HCEC 1CT (cell line): ENCODE data around the gene YJU2.

Experiments used
- DNase-seq: peaks from one replicate; pipeline ENCODE4 v3.0.0-alpha.2; 2017

The YJU2 gene

DNA sequence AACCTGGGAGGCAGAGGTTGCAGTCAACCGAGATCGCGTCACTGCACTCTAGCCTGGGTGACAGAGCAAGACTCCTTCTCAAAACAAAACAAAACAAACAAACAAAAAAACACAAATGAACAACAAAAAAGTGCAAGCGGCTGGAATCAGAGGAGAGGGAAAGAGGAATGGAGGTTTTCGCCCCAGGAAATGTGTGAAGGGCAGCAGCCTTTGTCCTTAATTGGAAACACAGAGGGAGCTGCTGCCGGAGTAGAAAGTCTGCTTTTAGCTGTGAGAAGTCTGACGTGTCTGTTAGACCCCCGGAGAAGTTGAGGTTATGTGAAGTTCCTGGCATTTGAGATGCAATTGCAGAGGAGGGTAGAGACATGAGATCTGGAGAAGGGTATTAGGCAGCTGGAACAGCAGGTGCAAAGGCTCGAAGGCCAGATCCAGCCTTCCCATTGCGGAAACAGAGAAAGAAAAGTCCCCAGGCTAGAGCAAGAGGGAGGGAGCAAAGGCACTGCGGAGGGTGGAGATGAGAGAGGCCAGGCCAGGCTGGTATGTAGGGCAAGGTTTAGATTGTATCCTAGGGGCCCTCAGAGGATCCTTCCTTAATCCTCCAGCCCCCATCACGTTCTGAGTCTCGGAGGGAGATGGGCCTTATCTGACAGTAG is 54.8 kb downstream of the YJU2 start:
- no peak for DNase-seq

- no peak for DNase-seq
These were observed 55.4 kb downstream of the YJU2 start, which contains the start of gene TMIGD2 for GRCh38 chr19:4302243-4302640. TMIGD2 (minus strand) TSS chr19:4302389; CDS start chr19:4302385, 4 bp downstream.

DNA sequence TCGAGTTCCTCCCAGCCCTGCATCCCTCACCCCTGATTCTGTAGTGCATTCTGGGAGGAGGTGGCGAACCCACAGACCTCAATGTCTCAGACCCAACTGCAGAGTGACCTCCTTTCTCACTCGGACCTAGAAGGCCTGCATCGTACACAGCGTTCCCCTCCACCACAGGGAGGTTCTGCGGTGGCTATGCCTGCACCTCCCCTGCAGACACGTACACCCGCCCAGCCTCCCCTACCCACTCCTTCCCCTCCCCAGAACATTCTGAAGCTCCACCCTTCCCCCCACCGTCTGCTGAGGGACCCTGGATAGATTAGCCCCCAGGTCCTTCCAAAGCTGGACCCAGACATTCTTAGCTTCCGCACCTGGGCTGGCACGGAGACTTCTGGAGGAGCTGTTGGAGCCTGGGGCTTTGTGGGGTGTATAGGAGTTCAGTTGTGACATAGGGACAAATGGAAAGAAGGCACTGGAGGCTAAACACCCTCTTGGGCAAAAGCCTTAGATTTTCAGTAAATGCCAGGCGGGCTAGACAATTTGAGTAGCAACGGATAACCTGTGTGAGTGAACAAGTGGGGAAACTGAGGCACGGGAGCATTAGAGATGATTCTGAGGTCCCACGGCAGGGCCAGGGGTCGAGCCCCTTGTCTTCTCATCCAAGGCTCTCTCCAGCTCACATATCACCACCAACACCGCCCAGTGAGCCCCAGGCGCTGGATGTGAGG is 57.1 kb downstream of the YJU2 start:
- no peak for DNase-seq

DNA sequence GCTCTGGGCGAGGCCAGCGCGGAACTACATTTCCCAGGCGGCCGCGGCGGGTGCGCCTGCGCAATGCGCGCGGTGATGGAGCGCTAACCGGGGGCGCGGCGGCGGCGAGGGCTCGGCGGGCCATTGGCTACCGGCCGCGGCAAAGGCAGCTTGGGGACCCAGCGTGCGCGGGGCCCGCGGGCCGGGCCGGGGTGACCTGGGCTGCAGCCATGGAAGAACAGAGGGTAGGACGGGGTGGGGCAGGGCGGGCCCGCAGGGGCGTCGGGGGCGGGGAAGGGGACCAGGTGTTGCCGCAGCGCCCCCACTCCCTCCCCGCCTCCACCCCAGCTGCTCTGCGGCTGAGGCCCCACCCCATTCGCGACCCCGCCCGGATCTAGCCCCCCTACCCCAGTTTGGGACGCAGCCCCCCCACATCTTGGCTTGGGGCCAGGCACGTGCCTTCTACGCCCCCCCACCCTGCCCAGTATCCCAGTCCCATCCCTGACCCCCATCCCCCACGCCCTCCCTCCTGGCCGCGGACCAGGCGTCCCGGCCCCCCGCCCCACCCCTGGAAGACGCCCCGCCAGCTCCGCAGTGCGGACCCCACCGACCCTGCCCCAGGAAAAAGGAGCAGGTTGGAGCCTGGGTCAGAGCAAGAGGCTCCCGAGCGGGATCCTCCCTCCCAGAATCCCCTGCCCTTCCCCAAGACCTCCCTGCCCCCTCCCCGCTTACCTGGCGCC is 57.8 kb downstream of the YJU2 start, which contains the start of gene FSD1:
Gene FSD1, plus strand, starts transcription at position 61 of the 719 bp plus-strand sequence. Its CDS starts 149 bp downstream, at position 210.
- DNase-seq: peak; percentile 57

GRCh38 chr19:4305257-4305612 is 58.4 kb downstream of the YJU2 start:
- no peak for DNase-seq

DNA sequence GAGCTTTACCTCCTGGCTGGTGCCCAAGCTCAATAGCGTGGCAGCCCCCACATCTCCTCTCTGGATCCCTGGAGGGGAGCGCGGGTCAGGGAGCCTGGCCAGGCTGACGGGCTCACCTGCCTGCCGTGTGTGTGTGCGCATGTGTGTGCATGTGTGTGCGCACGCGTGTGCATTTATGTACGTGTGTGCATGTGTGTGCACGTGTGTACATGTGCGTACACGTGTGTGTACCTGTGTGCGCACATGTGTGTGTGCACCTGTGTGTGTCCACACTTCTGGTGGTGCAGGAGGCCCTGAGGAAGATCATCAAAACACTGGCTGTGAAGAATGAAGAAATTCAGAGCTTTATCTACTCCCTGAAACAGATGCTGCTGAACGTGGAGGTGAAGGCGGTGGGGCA is 58.8 kb downstream of the YJU2 start:
- DNase-seq: no peak

- DNase-seq: no peak
These were observed 63.6 kb downstream of the YJU2 start for GRCh38 chr19:4310247-4311121.

GRCh38 chr19:4313847-4314490 is 67.1 kb downstream of the YJU2 start:
- DNase-seq: no peak

- no peak for DNase-seq
These were observed 70.1 kb downstream of the YJU2 start for GRCh38 chr19:4316956-4317355.

DNA sequence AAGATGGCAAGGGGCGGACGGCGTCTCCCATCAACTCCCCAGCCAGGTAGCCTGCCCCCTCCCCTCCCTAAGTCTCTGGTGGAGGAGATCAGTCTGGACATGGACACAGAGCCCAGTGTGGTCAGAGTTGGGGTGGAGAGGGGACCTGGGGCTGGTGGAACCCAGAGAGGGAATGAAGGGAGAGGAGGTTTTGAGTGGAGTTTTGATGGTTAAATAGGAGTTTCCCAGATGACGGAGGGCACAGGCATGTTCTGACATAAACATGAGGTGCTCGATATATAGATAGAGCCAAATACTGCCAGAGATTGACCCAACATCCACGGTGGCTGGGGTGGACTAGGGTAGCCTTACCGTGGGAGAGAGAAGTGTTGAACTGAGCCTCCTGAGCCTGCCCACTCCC is 71.6 kb downstream of the YJU2 start:
- DNase-seq: no peak
